Measurements from ENCODE around the gene LCE7A. TPM values are rescaled to one million over a fixed set of nuclear protein-coding genes. Genes with fewer than 3 reads are reported as not detected.

Gene LCE7A
- total and polyA plus RNA-seq, 7 donors: not detected

GRCh38 chr1:152824964-152825363, 34.8 kb upstream of the LCE7A start:
- H3K4me3 ChIP-seq: no peak overlapping the region
- no peak overlapping the region for H3K27ac ChIP-seq
- H3K9me3 ChIP-seq: no peaks in the 10 kb centered on the region
- no peaks in the 10 kb centered on the region for H3K27me3 ChIP-seq
- no peak for TF ChIP-seq EP300 (IDR thresholded peaks at IDR 0.05)
- TF ChIP-seq CTCF (IDR thresholded peaks at IDR 0.05): no peak
- TF ChIP-seq POLR2AphosphoS5 (IDR thresholded peaks at IDR 0.05): no peak
- TF ChIP-seq POLR2A (IDR thresholded peaks at IDR 0.05): no peak
- no peaks in the 10 kb centered on the region for H3K36me3 ChIP-seq
- DNase-seq: no peak
- intact Hi-C loops (cut with DNase I): no loop called here
- H3K4me1 ChIP-seq: no peaks in the 10 kb centered on the region

GRCh38 chr1:152827173-152827572, 32.6 kb upstream of the LCE7A start, which contains the start of gene LCE1A:
Gene LCE1A, plus strand, starts transcription at chr1:152827473. Its CDS starts 0 bp downstream, at chr1:152827473.
- Histone ChIP-seq H3K4me3 (no peak within 1 kb of the TSS), H3K36me3 (no peaks in the 10 kb centered on the region), H3K27me3 (no peaks in the 10 kb centered on the region), H3K4me1 (no peaks in the 10 kb centered on the region), H3K9me3 (no peaks in the 10 kb centered on the region), H3K27ac (no peak within 1 kb of the TSS)
- intact Hi-C loops (cut with DNase I): no loop called here
- no peak for TF ChIP-seq CTCF (IDR thresholded peaks at IDR 0.05)
- TF ChIP-seq EP300 (IDR thresholded peaks at IDR 0.05): no peak
- DNase-seq: no peak
- WGBS, 2 donors: 82 to 91% methylated on average over 2 of the region's 2 CpGs

- H3K27me3 ChIP-seq: no peaks in the 10 kb centered on the region
- no peak overlapping the region for H3K4me3 ChIP-seq
- no peaks in the 10 kb centered on the region for H3K9me3 ChIP-seq
- no peak for DNase-seq
- intact Hi-C loops (cut with DNase I): no loop called here
- TF ChIP-seq POLR2A (IDR thresholded peaks at IDR 0.05) (no peak), EP300 (IDR thresholded peaks at IDR 0.05) (no peak), CTCF (IDR thresholded peaks at IDR 0.05) (no peak), POLR2AphosphoS5 (IDR thresholded peaks at IDR 0.05) (no peak)
- H3K27ac ChIP-seq: no peak overlapping the region
- 50 to 58% methylated on average over 2 of the region's 2 CpGs for WGBS, 2 donors
- H3K4me1 ChIP-seq: no peaks in the 10 kb centered on the region
- no peaks in the 10 kb centered on the region for H3K36me3 ChIP-seq
Measured at GRCh38 chr1:152836870-152837269, 22.9 kb upstream of the LCE7A start.

GRCh38 chr1:152842556-152842955, 17.2 kb upstream of the LCE7A start, which contains the start of gene LCE6A:
Gene LCE6A, plus strand, starts transcription at chr1:152842856. Its CDS starts 665 bp downstream, at chr1:152843521.
- Histone ChIP-seq H3K4me1 (no peaks in the 10 kb centered on the region), H3K27ac (no peak within 1 kb of the TSS), H3K9me3 (no peaks in the 10 kb centered on the region), H3K4me3 (no peak within 1 kb of the TSS), H3K36me3 (no peaks in the 10 kb centered on the region), H3K27me3 (no peaks in the 10 kb centered on the region)
- DNase-seq: no peak
- 76 to 88% methylated on average over 3 of the region's 3 CpGs for WGBS, 2 donors
- intact Hi-C loops (cut with DNase I): no loop called here
- TF ChIP-seq CTCF (IDR thresholded peaks at IDR 0.05) (no peak), POLR2A (IDR thresholded peaks at IDR 0.05) (no peak), EP300 (IDR thresholded peaks at IDR 0.05) (no peak), POLR2AphosphoS5 (IDR thresholded peaks at IDR 0.05) (no peak)

GRCh38 chr1:152855661-152856060, 4.1 kb upstream of the LCE7A start:
- Histone ChIP-seq H3K27ac (no peak overlapping the region), H3K4me1 (no peaks in the 10 kb centered on the region), H3K9me3 (no peaks in the 10 kb centered on the region), H3K36me3 (no peaks in the 10 kb centered on the region), H3K27me3 (no peaks in the 10 kb centered on the region), H3K4me3 (no peak overlapping the region)
- intact Hi-C loops (cut with DNase I): no loop called here
- no peak for DNase-seq
- TF ChIP-seq POLR2A (IDR thresholded peaks at IDR 0.05): no peak
- no peak for TF ChIP-seq POLR2AphosphoS5 (IDR thresholded peaks at IDR 0.05)
- TF ChIP-seq CTCF (IDR thresholded peaks at IDR 0.05): no peak
- no peak for TF ChIP-seq EP300 (IDR thresholded peaks at IDR 0.05)
- 34 to 54% methylated on average over 2 of the region's 2 CpGs for WGBS, 2 donors

Measured in sigmoid colon (tissue), 7 donors.